ENCODE data around the gene PRUNE1. TPM values are rescaled to one million over a fixed set of nuclear protein-coding genes. Genes with fewer than 3 reads are reported as not detected.

PRUNE1 gene
- total RNA-seq, 1 experiment from 2014 or later: 19.3 TPM

DNA sequence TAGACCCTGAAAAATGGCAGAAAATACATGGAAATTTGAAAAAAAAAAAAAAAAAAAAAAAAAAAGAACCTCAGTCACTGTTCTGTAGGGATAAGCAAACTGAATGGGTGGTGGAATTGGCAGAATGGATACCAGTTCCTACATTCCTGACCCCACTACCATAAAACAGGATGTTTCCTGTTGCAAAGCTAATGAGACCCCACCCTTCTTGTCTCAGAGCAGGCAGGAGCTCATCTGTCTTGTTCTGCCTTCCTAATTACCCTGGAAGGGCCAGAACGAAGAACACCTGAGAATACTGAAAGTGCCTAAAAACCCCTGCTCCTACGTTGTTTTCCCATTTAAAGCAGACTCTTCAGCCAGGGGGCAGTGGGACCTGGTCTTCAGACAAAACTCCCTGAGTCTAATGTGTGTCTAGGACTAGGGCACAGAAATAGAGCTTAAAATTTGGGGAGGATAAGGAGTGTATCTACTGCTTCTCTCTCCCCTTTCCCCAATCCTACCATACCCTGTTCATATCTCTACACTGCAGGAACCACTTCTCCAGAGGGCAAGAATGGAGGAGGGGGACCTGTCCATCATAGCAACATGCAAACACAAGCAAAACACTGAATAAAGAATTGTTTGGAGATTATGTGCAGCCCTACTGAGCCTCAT lies 43.2 kb downstream of the PRUNE1 start:
- H3K36me3 ChIP-seq (ENCODE audit: insufficient read depth, low read length, poor library complexity, severe bottlenecking): peaks cover 44% of the 10 kb centered on the region
- BruUV-seq (replicated peaks): no TSS peak
- CTCF ChIA-PET: no interaction called here
- intact Hi-C loops (cut with micrococcal nuclease; ENCODE audit: unreplicated experiment): no loop called here
- H3K9me3 ChIP-seq (ENCODE audit: low read depth, low read length, poor library complexity, severe bottlenecking): no peaks in the 10 kb centered on the region
- no peaks in the 10 kb centered on the region for H3K27me3 ChIP-seq (replicated peaks; ENCODE audit: insufficient read depth, low read depth, low read length, poor library complexity)
- H3K4me1 ChIP-seq (ENCODE audit: insufficient read depth, low read length, poor library complexity, severe bottlenecking): peaks cover 4% of the 10 kb centered on the region
- no peak for DNase-seq (ENCODE audit: low spot score)
- TF ChIP-seq EZH2 (IDR thresholded peaks at IDR 0.05; ENCODE audit: borderline replicate concordance, low read depth, low read length, poor library complexity, severe bottlenecking): no peak
- TF ChIP-seq, protein P1, sequence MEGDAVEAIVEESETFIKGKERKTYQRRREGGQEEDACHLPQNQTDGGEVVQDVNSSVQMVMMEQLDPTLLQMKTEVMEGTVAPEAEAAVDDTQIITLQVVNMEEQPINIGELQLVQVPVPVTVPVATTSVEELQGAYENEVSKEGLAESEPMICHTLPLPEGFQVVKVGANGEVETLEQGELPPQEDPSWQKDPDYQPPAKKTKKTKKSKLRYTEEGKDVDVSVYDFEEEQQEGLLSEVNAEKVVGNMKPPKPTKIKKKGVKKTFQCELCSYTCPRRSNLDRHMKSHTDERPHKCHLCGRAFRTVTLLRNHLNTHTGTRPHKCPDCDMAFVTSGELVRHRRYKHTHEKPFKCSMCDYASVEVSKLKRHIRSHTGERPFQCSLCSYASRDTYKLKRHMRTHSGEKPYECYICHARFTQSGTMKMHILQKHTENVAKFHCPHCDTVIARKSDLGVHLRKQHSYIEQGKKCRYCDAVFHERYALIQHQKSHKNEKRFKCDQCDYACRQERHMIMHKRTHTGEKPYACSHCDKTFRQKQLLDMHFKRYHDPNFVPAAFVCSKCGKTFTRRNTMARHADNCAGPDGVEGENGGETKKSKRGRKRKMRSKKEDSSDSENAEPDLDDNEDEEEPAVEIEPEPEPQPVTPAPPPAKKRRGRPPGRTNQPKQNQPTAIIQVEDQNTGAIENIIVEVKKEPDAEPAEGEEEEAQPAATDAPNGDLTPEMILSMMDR (conservative IDR thresholded peaks at IDR 0.05; ENCODE audit: low read depth, low read length): no peak
- POLR2A ChIA-PET (ENCODE audit: low non-redundant PET): no interaction called here
- no peak overlapping the region for H3K4me3 ChIP-seq (ENCODE audit: low read depth, low read length, poor library complexity, severe bottlenecking)
- H3K27ac ChIP-seq (ENCODE audit: low read depth, low read length, poor library complexity, severe bottlenecking): no peak overlapping the region

DNA sequence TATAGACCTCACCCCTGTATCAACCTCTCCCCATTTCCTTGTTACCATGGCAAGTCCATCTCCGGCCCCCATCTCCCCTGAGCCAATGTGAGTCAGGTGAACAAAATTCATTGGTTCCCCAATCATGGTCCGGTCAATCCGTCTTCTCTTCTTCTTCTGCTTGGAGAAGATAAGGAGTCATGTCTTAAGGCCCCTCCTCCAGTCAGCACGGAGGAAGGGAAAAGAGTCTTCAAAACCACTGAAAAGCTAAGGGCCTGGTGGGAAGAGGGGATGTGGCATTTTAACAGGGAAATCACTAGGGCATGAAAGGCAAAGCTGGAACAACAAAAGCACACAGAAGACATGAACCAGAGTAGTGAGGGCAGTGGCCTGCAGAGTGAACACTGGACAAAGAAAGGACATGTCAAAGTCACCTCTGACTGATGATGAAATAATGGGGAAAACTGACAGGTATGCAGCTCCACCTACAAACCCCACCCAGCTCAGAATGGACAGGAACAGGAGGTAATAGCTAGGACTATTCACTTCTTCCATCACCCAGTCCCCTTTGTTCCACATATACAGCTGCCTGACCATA lies 46.8 kb downstream of the PRUNE1 start:
- peaks cover 10% of the 10 kb centered on the region for H3K4me1 ChIP-seq (ENCODE audit: insufficient read depth, low read length, poor library complexity, severe bottlenecking)
- ChIA-PET POLR2A (ENCODE audit: low non-redundant PET) (no interaction called here), CTCF (no interaction called here)
- intact Hi-C loops (cut with micrococcal nuclease; ENCODE audit: unreplicated experiment): no loop called here
- no peak overlapping the region for H3K27ac ChIP-seq (ENCODE audit: low read depth, low read length, poor library complexity, severe bottlenecking)
- no peak for TF ChIP-seq EZH2 (IDR thresholded peaks at IDR 0.05; ENCODE audit: borderline replicate concordance, low read depth, low read length, poor library complexity, severe bottlenecking)
- TF ChIP-seq, protein P1 (conservative IDR thresholded peaks at IDR 0.05; ENCODE audit: low read depth, low read length): no peak
- BruUV-seq (replicated peaks): no TSS peak
- DNase-seq (ENCODE audit: low spot score): no peak
- H3K4me3 ChIP-seq (ENCODE audit: low read depth, low read length, poor library complexity, severe bottlenecking): no peak overlapping the region
- H3K9me3 ChIP-seq (ENCODE audit: low read depth, low read length, poor library complexity, severe bottlenecking): no peaks in the 10 kb centered on the region
- no peaks in the 10 kb centered on the region for H3K27me3 ChIP-seq (replicated peaks; ENCODE audit: insufficient read depth, low read depth, low read length, poor library complexity)
- H3K36me3 ChIP-seq (ENCODE audit: insufficient read depth, low read length, poor library complexity, severe bottlenecking): peaks cover 49% of the 10 kb centered on the region

DNA sequence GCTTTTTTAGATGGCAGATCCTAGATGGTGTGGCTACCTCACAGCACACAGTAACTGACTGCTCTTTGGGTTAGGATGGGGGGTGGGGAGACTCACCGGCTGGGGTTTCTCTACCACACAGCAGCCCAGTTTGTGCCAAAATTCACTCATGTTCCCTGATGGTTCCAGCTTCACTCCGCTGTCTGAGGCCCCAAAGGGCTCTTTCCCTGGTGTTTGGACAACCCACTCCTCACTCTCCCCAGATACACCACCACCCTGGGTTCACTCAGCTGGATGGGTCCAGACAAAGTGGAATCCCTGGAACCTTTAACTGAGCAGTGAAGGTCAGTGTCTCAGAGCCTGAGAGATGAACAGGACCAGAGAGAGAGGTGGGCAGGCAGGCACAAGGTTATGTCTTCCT lies 47.3 kb downstream of the PRUNE1 start:
- Histone ChIP-seq H3K4me3 (ENCODE audit: low read depth, low read length, poor library complexity, severe bottlenecking) (no peak overlapping the region), H3K36me3 (ENCODE audit: insufficient read depth, low read length, poor library complexity, severe bottlenecking) (peaks cover 49% of the 10 kb centered on the region), H3K9me3 (ENCODE audit: low read depth, low read length, poor library complexity, severe bottlenecking) (no peaks in the 10 kb centered on the region), H3K27me3 (replicated peaks; ENCODE audit: insufficient read depth, low read depth, low read length, poor library complexity) (no peaks in the 10 kb centered on the region), H3K27ac (ENCODE audit: low read depth, low read length, poor library complexity, severe bottlenecking) (no peak overlapping the region), H3K4me1 (ENCODE audit: insufficient read depth, low read length, poor library complexity, severe bottlenecking) (peaks cover 10% of the 10 kb centered on the region)
- TF ChIP-seq, protein P1 (conservative IDR thresholded peaks at IDR 0.05; ENCODE audit: low read depth, low read length): no peak
- no peak for TF ChIP-seq EZH2 (IDR thresholded peaks at IDR 0.05; ENCODE audit: borderline replicate concordance, low read depth, low read length, poor library complexity, severe bottlenecking)
- POLR2A ChIA-PET (ENCODE audit: low non-redundant PET): no interaction called here
- intact Hi-C loops (cut with micrococcal nuclease; ENCODE audit: unreplicated experiment): no loop called here
- no peak for DNase-seq (ENCODE audit: low spot score)
- BruUV-seq (replicated peaks): no TSS peak
- CTCF ChIA-PET: no interaction called here
